ENCODE results near the gene WDR88. TPM values are rescaled to one million over a fixed set of nuclear protein-coding genes. Genes with fewer than 3 reads are reported as not detected.

The WDR88 gene
- total RNA-seq, 3 donors from 2014 or later, result not detected

- DNase-seq, result no peak
- peak within 1 kb of the TSS; percentile 51 for H3K4me3 Mint-ChIP-seq
- H3K27me3 Mint-ChIP-seq (ENCODE audit: low read depth), result peaks cover 48% of the 10 kb centered on the region
- peaks cover 2% of the 10 kb centered on the region for H3K4me1 Mint-ChIP-seq (ENCODE audit: low read depth)
- H3K9me3 Mint-ChIP-seq, result no peaks in the 10 kb centered on the region
- ATAC-seq, result peak; percentile 47 to 51
- no peaks in the 10 kb centered on the region for H3K36me3 Mint-ChIP-seq (ENCODE audit: insufficient read depth)
Observed at GRCh38 chr19:33193865-33194362, 62.0 kb downstream of the WDR88 start, which contains the start of gene LRP3. LRP3 (plus strand) TSS chr19:33194330; CDS start chr19:33194786, 456 bp downstream.

GRCh38 chr19:33194532-33194885 lies 62.6 kb downstream of the WDR88 start:
- Mint-ChIP-seq H3K4me3 (no peak overlapping the region), H3K36me3 (ENCODE audit: insufficient read depth) (no peaks in the 10 kb centered on the region), H3K27me3 (ENCODE audit: low read depth) (peaks cover 50% of the 10 kb centered on the region), H3K4me1 (ENCODE audit: low read depth) (peaks cover 2% of the 10 kb centered on the region), H3K9me3 (no peaks in the 10 kb centered on the region)
- ATAC-seq (peak; percentile 47), DNase-seq (no peak)

GRCh38 chr19:33194886-33195644 lies 63.2 kb downstream of the WDR88 start:
- Mint-ChIP-seq H3K27me3 (ENCODE audit: low read depth) (peaks cover 50% of the 10 kb centered on the region), H3K36me3 (ENCODE audit: insufficient read depth) (no peaks in the 10 kb centered on the region), H3K4me3 (no peak overlapping the region), H3K9me3 (no peaks in the 10 kb centered on the region), H3K4me1 (ENCODE audit: low read depth) (peaks cover 2% of the 10 kb centered on the region)
- ATAC-seq (peak; percentile 19 to 35), DNase-seq (no peak)

GRCh38 chr19:33195645-33196347 lies 63.9 kb downstream of the WDR88 start:
- no peaks in the 10 kb centered on the region for H3K36me3 Mint-ChIP-seq (ENCODE audit: insufficient read depth)
- ATAC-seq, result no peak
- H3K4me1 Mint-ChIP-seq (ENCODE audit: low read depth), result peaks cover 2% of the 10 kb centered on the region
- DNase-seq, result no peak
- H3K4me3 Mint-ChIP-seq, result no peak overlapping the region
- peaks cover 45% of the 10 kb centered on the region for H3K27me3 Mint-ChIP-seq (ENCODE audit: low read depth)
- no peaks in the 10 kb centered on the region for H3K9me3 Mint-ChIP-seq

- DNase-seq (no peak), ATAC-seq (no peak)
- Mint-ChIP-seq H3K27me3 (ENCODE audit: low read depth) (peaks cover 40% of the 10 kb centered on the region), H3K9me3 (no peaks in the 10 kb centered on the region), H3K4me3 (no peak overlapping the region), H3K4me1 (ENCODE audit: low read depth) (peaks cover 2% of the 10 kb centered on the region), H3K36me3 (ENCODE audit: insufficient read depth) (no peaks in the 10 kb centered on the region)
Observed at GRCh38 chr19:33196446-33197193, 64.7 kb downstream of the WDR88 start.

- DNase-seq (no peak), ATAC-seq (no peak)
- no peak overlapping the region for H3K4me3 Mint-ChIP-seq
- peaks cover 30% of the 10 kb centered on the region for H3K27me3 Mint-ChIP-seq (ENCODE audit: low read depth)
- no peaks in the 10 kb centered on the region for H3K9me3 Mint-ChIP-seq
- no peaks in the 10 kb centered on the region for H3K36me3 Mint-ChIP-seq (ENCODE audit: insufficient read depth)
- H3K4me1 Mint-ChIP-seq (ENCODE audit: low read depth), result peaks cover 2% of the 10 kb centered on the region
Observed at GRCh38 chr19:33197591-33198000, 65.7 kb downstream of the WDR88 start.

GRCh38 chr19:33198169-33198568 lies 66.3 kb downstream of the WDR88 start:
- Mint-ChIP-seq H3K4me3 (no peak overlapping the region), H3K36me3 (ENCODE audit: insufficient read depth) (no peaks in the 10 kb centered on the region), H3K27me3 (ENCODE audit: low read depth) (peaks cover 24% of the 10 kb centered on the region), H3K4me1 (ENCODE audit: low read depth) (peaks cover 2% of the 10 kb centered on the region), H3K9me3 (no peaks in the 10 kb centered on the region)
- DNase-seq, result no peak
- no peak for ATAC-seq

- DNase-seq, result no peak
- Mint-ChIP-seq H3K36me3 (ENCODE audit: insufficient read depth) (no peaks in the 10 kb centered on the region), H3K4me1 (ENCODE audit: low read depth) (no peaks in the 10 kb centered on the region), H3K27me3 (ENCODE audit: low read depth) (peaks cover 18% of the 10 kb centered on the region), H3K9me3 (no peaks in the 10 kb centered on the region), H3K4me3 (no peak overlapping the region)
- no peak for ATAC-seq
Observed at GRCh38 chr19:33199441-33200265, 67.7 kb downstream of the WDR88 start.

GRCh38 chr19:33201473-33201872 lies 69.6 kb downstream of the WDR88 start:
- Mint-ChIP-seq H3K4me1 (ENCODE audit: low read depth) (no peaks in the 10 kb centered on the region), H3K27me3 (ENCODE audit: low read depth) (peaks cover 6% of the 10 kb centered on the region), H3K4me3 (no peak overlapping the region), H3K9me3 (no peaks in the 10 kb centered on the region), H3K36me3 (ENCODE audit: insufficient read depth) (no peaks in the 10 kb centered on the region)
- ATAC-seq (no peak), DNase-seq (no peak)

- ATAC-seq, result no peak
- no peaks in the 10 kb centered on the region for H3K36me3 Mint-ChIP-seq (ENCODE audit: insufficient read depth)
- no peak for DNase-seq
- H3K4me1 Mint-ChIP-seq (ENCODE audit: low read depth), result no peaks in the 10 kb centered on the region
- peaks cover 3% of the 10 kb centered on the region for H3K27me3 Mint-ChIP-seq (ENCODE audit: low read depth)
- no peak overlapping the region for H3K4me3 Mint-ChIP-seq
- H3K9me3 Mint-ChIP-seq, result no peaks in the 10 kb centered on the region
Observed at GRCh38 chr19:33201886-33202545, 70.1 kb downstream of the WDR88 start.

- H3K36me3 Mint-ChIP-seq (ENCODE audit: insufficient read depth), result no peaks in the 10 kb centered on the region
- H3K27me3 Mint-ChIP-seq (ENCODE audit: low read depth), result peaks cover 3% of the 10 kb centered on the region
- no peaks in the 10 kb centered on the region for H3K9me3 Mint-ChIP-seq
- ATAC-seq (no peak), DNase-seq (no peak)
- no peak overlapping the region for H3K4me3 Mint-ChIP-seq
- no peaks in the 10 kb centered on the region for H3K4me1 Mint-ChIP-seq (ENCODE audit: low read depth)
Observed at GRCh38 chr19:33202546-33203507, 70.9 kb downstream of the WDR88 start.

GRCh38 chr19:33203529-33203928 lies 71.6 kb downstream of the WDR88 start:
- Mint-ChIP-seq H3K36me3 (ENCODE audit: insufficient read depth) (no peaks in the 10 kb centered on the region), H3K9me3 (no peaks in the 10 kb centered on the region), H3K27me3 (ENCODE audit: low read depth) (peaks cover 3% of the 10 kb centered on the region), H3K4me3 (no peak overlapping the region), H3K4me1 (ENCODE audit: low read depth) (no peaks in the 10 kb centered on the region)
- DNase-seq (no peak), ATAC-seq (no peak)
